A549 (cell line): ENCODE data around the gene NIN. TPM values are rescaled to one million over a fixed set of nuclear protein-coding genes. Genes with fewer than 3 reads are reported as not detected.

Source experiments
- ATAC-seq, 2 experiments: fragments of 200-7000 bp in 1 of 2; fragments of >200 bp in 1 of 2; cut with Nextera tagmentation in 1 of 2; cut with Tn5 transposase in 1 of 2; 3 replicates each; pipeline versions ENCODE4 v1.8.0 to v1.9.1; 2018 to 2020; ENCODE audit warnings: mild to moderate bottlenecking in 1 of 2, moderate library complexity in 1 of 2
- CTCF ChIA-PET: fragments of 300-600 bp; sonication (Branson Sonifier 250); formaldehyde crosslinking; extraction: SDS; loops from one replicate; lab custom pipeline; 2021; ENCODE audit warnings: antibody characterized with exemption, inconsistent platforms; lab: Yijun Ruan, JAX
- POLR2A ChIA-PET: fragments of 350-600 bp; formaldehyde crosslinking; extraction: SDS; loops from one replicate; lab custom pipeline; 2021; ENCODE audit warnings: antibody characterized with exemption, inconsistent platforms; lab: Yijun Ruan, JAX
- DNase-seq, 2 experiments: peaks; one replicate each; pipeline versions ENCODE4 v3.0.0 to v3.0.0-alpha.2; 2011 to 2016; ENCODE audit warnings: low read depth in 1 of 2, low spot score in 1 of 2
- FAIRE-seq: peaks from 2 replicates; lab custom pipeline; 2011; peaks lifted over from hg19 to GRCh38; lab: Jason Lieb, UNC
- H3K27ac ChIP-seq, 2 experiments: fragments of >200 bp; sonication (Bioruptor Twin); formaldehyde crosslinking; 3 replicates each; pipeline ENCODE4 v1.5.1; 2016 to 2017
- H3K4me1 ChIP-seq: fragments of >200 bp; sonication (Bioruptor Twin); formaldehyde crosslinking; 3 replicates; pipeline ENCODE4 v1.6.1; 2016
- H3K4me2 ChIP-seq: fragments of >200 bp; sonication (Bioruptor Twin); formaldehyde crosslinking; 3 replicates; pipeline ENCODE4 v1.6.1; 2016
- H3K4me3 ChIP-seq: fragments of >200 bp; sonication (Bioruptor Twin); formaldehyde crosslinking; 3 replicates; pipeline ENCODE4 v1.5.1; 2016
- H3K9me3 ChIP-seq: fragments of >200 bp; sonication (Bioruptor Twin); formaldehyde crosslinking; 3 replicates; pipeline ENCODE4 v1.6.1; 2016
- BHLHE40 ChIP-seq: IDR thresholded peaks from 2 replicates; pipeline ENCODE4 v1.6.1; 2012; ENCODE audit warnings: low read depth, low read length, inconsistent platforms
- CBX2 ChIP-seq: fragments of 200-600 bp; sonication (generic); IDR thresholded peaks from 2 replicates; pipeline ENCODE4 v1.6.1; 2016; ENCODE audit warnings: low read depth, mild to moderate bottlenecking, borderline replicate concordance
- CHD4 ChIP-seq: fragments of 200-600 bp; sonication (generic); IDR thresholded peaks from 2 replicates; pipeline ENCODE4 v1.6.1; 2016; ENCODE audit warnings: antibody characterized with exemption, mild to moderate bottlenecking, borderline replicate concordance
- HDAC2 ChIP-seq: fragments of 200-600 bp; sonication (generic); IDR thresholded peaks from 2 replicates; pipeline ENCODE4 v1.6.1; 2016
- HEYL ChIP-seq: fragments of 250-450 bp; sonication (Bioruptor Pico); IDR thresholded peaks from 2 replicates; pipeline ENCODE4 v1.8.0; 2021; ENCODE audit warnings: mild to moderate bottlenecking, moderate library complexity
- HOXA7 ChIP-seq: fragments of 250-450 bp; sonication (Bioruptor Pico); IDR thresholded peaks from 2 replicates; pipeline ENCODE4 v1.5.0; 2020; ENCODE audit warnings: mild to moderate bottlenecking, moderate library complexity
- KDM1A ChIP-seq: fragments of 200-600 bp; sonication (generic); IDR thresholded peaks from 2 replicates; pipeline ENCODE4 v1.6.1; 2016; ENCODE audit warnings: low read depth, mild to moderate bottlenecking
- MAZ ChIP-seq: fragments of 150-350 bp; IDR thresholded peaks from 2 replicates; pipeline ENCODE4 v1.6.1; 2014; ENCODE audit warnings: antibody characterized with exemption, low read depth, low read length, borderline replicate concordance
- MYC ChIP-seq: IDR thresholded peaks from 2 replicates; pipeline ENCODE4 v1.6.1; 2012; ENCODE audit warnings: mild to moderate bottlenecking, inconsistent platforms, low read length, improper control_type of control experiment, borderline replicate concordance
- NR3C1 ChIP-seq: fragments of >200 bp; sonication (Bioruptor Twin); formaldehyde crosslinking; IDR thresholded peaks from 3 replicates; pipeline ENCODE4 v1.6.1; 2017
- RCOR1 ChIP-seq: fragments of 150-350 bp; IDR thresholded peaks from 2 replicates; pipeline ENCODE4 v1.6.1; 2014; ENCODE audit warnings: antibody characterized with exemption, low read length, low read depth
- SMC3 ChIP-seq: fragments of >200 bp; sonication (Bioruptor Twin); formaldehyde crosslinking; IDR thresholded peaks from 3 replicates; pipeline ENCODE4 v1.6.1; 2018; ENCODE audit warnings: inconsistent platforms
- ZC3H11A ChIP-seq: fragments of 450-650 bp; IDR thresholded peaks from 2 replicates; pipeline ENCODE4 v1.6.1; 2014; ENCODE audit warnings: antibody characterized with exemption, mild to moderate bottlenecking
- WGBS: methylation state at CpG from one replicate; pipeline ENCODE4 v1.1.6; 2017; ENCODE audit errors: missing lambda C conversion rate; 5-methylcytosine and 5-hydroxymethylcytosine counted together
- polyA plus RNA-seq, 4 experiments: library from polyadenylated mRNA; depleted of rRNA in 3 of 4; stranded (reverse); fragments of >200 nt; fragmentation: RNase III in 1 of 4; extraction: RNeasy Plus Mini Kit Qiagen cat#74134 plus additional on column Dnase treatment in 1 of 4; gene quantifications; 2 replicates in 3 of 4; 3 replicates in 1 of 4; pipeline ENCODE4 v1.2.3, GENCODE V29; 2011 to 2017
- TF ChIP-seq, protein P1 (sequence below): fragments of 450-650 bp; IDR thresholded peaks from 2 replicates; pipeline ENCODE4 v1.6.1; 2014; ENCODE audit warnings: antibody characterized with exemption
- TF ChIP-seq, protein P2 (sequence below): IDR thresholded peaks from 2 replicates; pipeline ENCODE4 v1.6.1; 2012; ENCODE audit warnings: low read depth, borderline replicate concordance
- TF ChIP-seq, protein P3 (sequence below): fragments of >200 bp; sonication (Bioruptor Twin); formaldehyde crosslinking; IDR thresholded peaks from 2 replicates; pipeline ENCODE4 v1.6.1; 2016
- TF ChIP-seq, protein P4 (sequence below): fragments of 150-350 bp; IDR thresholded peaks from 2 replicates; pipeline ENCODE4 v1.6.1; 2014; ENCODE audit warnings: low read depth, mild to moderate bottlenecking, low read length

NIN gene
- polyA plus RNA-seq, 2 of the 4 experiments (the other 2 are of a cell fraction), result 12.4 to 19.5 TPM

DNA sequence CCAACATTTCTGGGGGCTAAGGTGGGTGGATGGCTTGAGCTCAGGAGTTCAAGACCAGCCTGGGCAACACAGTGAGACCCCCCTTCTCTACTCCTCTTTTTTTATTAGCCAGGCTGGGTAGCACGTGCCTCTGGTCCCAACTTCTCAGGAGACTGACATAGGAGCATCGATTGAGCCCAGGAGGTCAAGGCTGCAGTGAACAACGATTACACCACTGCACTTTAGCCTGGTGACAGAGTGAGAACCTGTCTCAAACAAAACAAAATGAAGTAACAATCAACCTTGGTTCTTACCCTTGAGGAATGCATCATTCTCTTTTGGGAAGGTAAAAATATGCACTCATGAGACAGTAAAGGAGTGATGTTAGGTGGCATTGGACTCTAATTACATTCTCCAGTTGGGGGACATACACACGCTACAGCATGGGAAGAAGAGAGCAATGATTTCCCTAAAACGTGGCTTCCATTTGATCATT, 3.9 kb upstream of the NIN start (continued):
- TF ChIP-seq CBX2 (no peak), CHD4 (no peak), HEYL (CRISPR knock-in tag) (no peak)

DNA sequence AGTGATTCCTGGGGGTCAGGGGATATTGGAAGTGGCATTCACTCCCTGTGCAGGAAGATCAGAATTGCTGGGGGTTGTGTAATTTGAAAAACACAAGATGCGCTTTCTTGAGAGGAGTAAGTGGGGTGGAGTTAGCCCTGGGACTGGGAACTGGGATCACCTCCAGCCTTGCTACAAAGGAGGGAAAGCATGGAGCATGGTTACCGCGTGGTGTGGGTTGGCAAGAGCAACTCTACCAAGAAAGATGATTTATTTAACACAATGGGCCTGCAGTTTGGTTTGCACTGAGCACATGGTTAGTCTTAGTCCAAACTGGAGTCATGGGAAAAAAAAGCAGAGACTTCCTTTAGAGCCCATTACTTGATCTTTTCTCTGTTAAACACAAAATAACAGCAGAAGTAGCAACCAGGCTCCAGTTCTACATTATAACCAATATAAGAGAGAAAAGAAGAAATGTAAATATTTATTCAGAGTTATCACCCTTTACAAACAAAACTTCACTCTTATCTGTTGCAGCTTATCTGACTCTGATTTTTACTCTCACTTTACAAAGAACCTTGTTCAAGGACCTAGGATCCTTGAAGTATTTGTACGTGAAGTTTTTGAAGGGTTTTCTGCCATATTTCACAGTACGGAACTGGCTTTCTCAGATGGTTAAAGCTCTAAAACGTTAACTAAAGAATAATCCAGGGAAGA, 2.1 kb upstream of the NIN start:
- CTCF ChIA-PET, result interaction anchor here (7.9 kb wide), 1 partner anchor 26 kb away, joined by 57 read pairs; no protein-coding TSS in a partner anchor
- 85% methylated on average over 6 of the region's 6 CpGs for WGBS
- no peak for ATAC-seq

DNA sequence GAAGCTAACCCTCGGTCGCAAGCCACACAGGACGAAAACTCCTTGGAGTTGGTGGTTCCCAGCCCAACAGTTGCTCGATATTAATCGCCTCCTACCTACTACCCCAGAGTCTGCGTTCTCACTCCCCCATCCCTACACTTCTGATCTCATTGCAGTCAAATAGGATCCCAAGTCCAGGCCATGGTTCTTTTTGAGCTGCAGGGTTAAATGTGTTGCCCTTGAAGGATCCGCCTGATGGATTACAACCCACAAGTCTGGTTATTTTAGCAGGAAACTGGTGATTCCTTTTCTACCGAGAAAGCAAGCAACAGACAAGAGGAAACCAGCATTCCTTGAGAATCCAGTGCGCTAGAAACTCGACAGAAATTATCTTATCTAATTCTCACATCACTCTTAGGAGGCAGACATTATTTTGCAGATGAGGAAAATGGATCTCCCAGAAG, 785 bp upstream of the NIN start:
- ChIA-PET CTCF (interaction anchor here (1.1 to 7.9 kb wide), 3 partner anchors 15 to 54 kb away, joined by 3 to 57 read pairs (median 7); no protein-coding TSS in a partner anchor), POLR2A (interaction anchor here (0.6 to 1.5 kb wide), 2 partner anchors 164 to 272 kb away, joined by 3 to 4 read pairs; partner anchors contain the start of genes ATL1 and SAV1)
- H3K9me3 ChIP-seq, result no peaks in the 10 kb centered on the region
- ATAC-seq, result peak in 1 of 2 experiments; percentile 42; a peak in 2 of 6 replicates
- peaks cover 16% of the 10 kb centered on the region; the same call in 2 of the 3 replicates for H3K4me1 ChIP-seq
- H3K4me3 ChIP-seq, result peak overlapping the region; percentile 98
- peak in 1 of 2 experiments; percentile 18 for DNase-seq
- peak overlapping the region; percentile 76 for H3K4me2 ChIP-seq
- peak overlapping the region; percentile 95 to 99 for H3K27ac ChIP-seq
- no peak for FAIRE-seq
- TF ChIP-seq MAZ (no peak), BHLHE40 (no peak), ZC3H11A (no peak), SMC3 (no peak), HDAC2 (no peak), RCOR1 (no peak)
- TF ChIP-seq, protein P1, sequence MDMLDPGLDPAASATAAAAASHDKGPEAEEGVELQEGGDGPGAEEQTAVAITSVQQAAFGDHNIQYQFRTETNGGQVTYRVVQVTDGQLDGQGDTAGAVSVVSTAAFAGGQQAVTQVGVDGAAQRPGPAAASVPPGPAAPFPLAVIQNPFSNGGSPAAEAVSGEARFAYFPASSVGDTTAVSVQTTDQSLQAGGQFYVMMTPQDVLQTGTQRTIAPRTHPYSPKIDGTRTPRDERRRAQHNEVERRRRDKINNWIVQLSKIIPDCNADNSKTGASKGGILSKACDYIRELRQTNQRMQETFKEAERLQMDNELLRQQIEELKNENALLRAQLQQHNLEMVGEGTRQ, result no peak
- TF ChIP-seq, protein P2, sequence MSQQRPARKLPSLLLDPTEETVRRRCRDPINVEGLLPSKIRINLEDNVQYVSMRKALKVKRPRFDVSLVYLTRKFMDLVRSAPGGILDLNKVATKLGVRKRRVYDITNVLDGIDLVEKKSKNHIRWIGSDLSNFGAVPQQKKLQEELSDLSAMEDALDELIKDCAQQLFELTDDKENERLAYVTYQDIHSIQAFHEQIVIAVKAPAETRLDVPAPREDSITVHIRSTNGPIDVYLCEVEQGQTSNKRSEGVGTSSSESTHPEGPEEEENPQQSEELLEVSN, result no peak
- 27% methylated on average over 10 of the region's 10 CpGs for WGBS

More for the DNA sequence above, 2.1 kb upstream of the NIN start:
- DNase-seq (no peak), FAIRE-seq (no peak)
- H3K4me1 ChIP-seq, result peaks cover 16% of the 10 kb centered on the region; the same call in 2 of the 3 replicates
- H3K4me2 ChIP-seq, result no peak overlapping the region
- H3K9me3 ChIP-seq, result no peaks in the 10 kb centered on the region
- no peak overlapping the region for H3K27ac ChIP-seq
- TF ChIP-seq MYC, result no peak
- no peak for TF ChIP-seq NR3C1
- no peak for TF ChIP-seq HOXA7
- no peak for TF ChIP-seq KDM1A
- TF ChIP-seq, protein P3, sequence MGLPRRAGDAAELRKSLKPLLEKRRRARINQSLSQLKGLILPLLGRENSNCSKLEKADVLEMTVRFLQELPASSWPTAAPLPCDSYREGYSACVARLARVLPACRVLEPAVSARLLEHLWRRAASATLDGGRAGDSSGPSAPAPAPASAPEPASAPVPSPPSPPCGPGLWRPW, result no peak
- TF ChIP-seq, protein P4, sequence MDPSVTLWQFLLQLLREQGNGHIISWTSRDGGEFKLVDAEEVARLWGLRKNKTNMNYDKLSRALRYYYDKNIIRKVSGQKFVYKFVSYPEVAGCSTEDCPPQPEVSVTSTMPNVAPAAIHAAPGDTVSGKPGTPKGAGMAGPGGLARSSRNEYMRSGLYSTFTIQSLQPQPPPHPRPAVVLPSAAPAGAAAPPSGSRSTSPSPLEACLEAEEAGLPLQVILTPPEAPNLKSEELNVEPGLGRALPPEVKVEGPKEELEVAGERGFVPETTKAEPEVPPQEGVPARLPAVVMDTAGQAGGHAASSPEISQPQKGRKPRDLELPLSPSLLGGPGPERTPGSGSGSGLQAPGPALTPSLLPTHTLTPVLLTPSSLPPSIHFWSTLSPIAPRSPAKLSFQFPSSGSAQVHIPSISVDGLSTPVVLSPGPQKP, result no peak
- H3K4me3 ChIP-seq, result no peak overlapping the region
- POLR2A ChIA-PET, result no interaction called here
